PFSK-1 (cell line): ENCODE results near the gene CNTN5.

Experiments used
- POLR2AphosphoS5 ChIP-seq: IDR thresholded peaks from 2 replicates; pipeline ENCODE4 v1.6.1; 2012; ENCODE audit warnings: low read depth, mild to moderate bottlenecking, control low read depth, low read length, moderate library complexity
- TAF1 ChIP-seq: IDR thresholded peaks from 2 replicates; pipeline ENCODE4 v1.6.1; 2012; ENCODE audit warnings: low read length, control low read depth, borderline replicate concordance; ENCODE audit not compliant: insufficient read depth

GRCh38 chr11:99584830-99585229 lies 564.1 kb downstream of the CNTN5 start:
- TF ChIP-seq TAF1 = no peak
- no peak for TF ChIP-seq POLR2AphosphoS5
